Measurements from ENCODE around the gene PPP1R13B.
"Not testable (repeated sequence)": the region's sequence is repeated elsewhere in the genome, so short reads cannot be mapped to it uniquely, and the experiment has no call there.

Gene PPP1R13B

GRCh38 chr14:103847451-103848174 is at the start of gene PPP1R13B:
Gene PPP1R13B, minus strand, starts transcription at chr14:103847575. Its CDS starts 268 bp downstream, at chr14:103847307.
- no peaks in the 10 kb centered on the region for H3K27me3 Mint-ChIP-seq
- H3K36me3 Mint-ChIP-seq, result peaks cover 0 to 1% of the 10 kb centered on the region in 2 donors
- ATAC-seq (replicated peaks) (peak; percentile 94 to 95), DNase-seq (peak; percentile 86)
- peak within 1 kb of the TSS; percentile 81 to 82 for H3K4me3 Mint-ChIP-seq
- H3K27ac Mint-ChIP-seq, result peak within 1 kb of the TSS; percentile 56
- H3K9me3 Mint-ChIP-seq, result no peaks in the 10 kb centered on the region
- peaks cover 8 to 11% of the 10 kb centered on the region in 2 donors for H3K4me1 Mint-ChIP-seq

- no peak for ATAC-seq (replicated peaks)
- Mint-ChIP-seq H3K27ac (no peak overlapping the region), H3K36me3 (peaks cover 0 to 2% of the 10 kb centered on the region in 2 donors), H3K9me3 (peaks cover 4% of the 10 kb centered on the region in 2 donors), H3K4me3 (no peak overlapping the region), H3K27me3 (peaks cover 5% of the 10 kb centered on the region in 2 donors), H3K4me1 (peaks cover 0 to 2% of the 10 kb centered on the region in 2 donors)
- DNase-seq, result no peak
Observed at GRCh38 chr14:103896578-103896977, 49.2 kb upstream of the PPP1R13B start.

GRCh38 chr14:103894723-103895059 is 47.3 kb upstream of the PPP1R13B start:
- Mint-ChIP-seq H3K27ac (no peak overlapping the region), H3K27me3 (peaks cover 5% of the 10 kb centered on the region in 2 donors)
- no peak for ATAC-seq (replicated peaks)

GRCh38 chr14:103894034-103894722 is 46.8 kb upstream of the PPP1R13B start:
- H3K27ac Mint-ChIP-seq, result no peak overlapping the region
- DNase-seq (no peak), ATAC-seq (replicated peaks) (no peak)
- H3K4me3 Mint-ChIP-seq, result no peak overlapping the region
- H3K36me3 Mint-ChIP-seq, result no peaks in the 10 kb centered on the region
- H3K27me3 Mint-ChIP-seq, result peaks cover 5% of the 10 kb centered on the region in 2 donors
- H3K9me3 Mint-ChIP-seq, result peaks cover 4% of the 10 kb centered on the region in 2 donors
- H3K4me1 Mint-ChIP-seq, result peaks cover 0 to 2% of the 10 kb centered on the region in 2 donors

More at GRCh38 chr14:103894723-103895059, 47.3 kb upstream of the PPP1R13B start:
- Mint-ChIP-seq H3K4me3 (no peak overlapping the region), H3K4me1 (peaks cover 0 to 2% of the 10 kb centered on the region in 2 donors), H3K9me3 (peaks cover 4% of the 10 kb centered on the region in 2 donors), H3K36me3 (peaks cover 0 to under 1% of the 10 kb centered on the region in 2 donors)
- DNase-seq, result no peak

GRCh38 chr14:103892247-103892646 is 44.9 kb upstream of the PPP1R13B start:
- H3K4me1 Mint-ChIP-seq, result peaks cover 0 to 2% of the 10 kb centered on the region in 2 donors
- no peaks in the 10 kb centered on the region for H3K36me3 Mint-ChIP-seq
- DNase-seq (no peak), ATAC-seq (replicated peaks) (no peak)
- H3K4me3 Mint-ChIP-seq, result no peak overlapping the region
- no peak overlapping the region for H3K27ac Mint-ChIP-seq
- peaks cover 5% of the 10 kb centered on the region in 2 donors for H3K27me3 Mint-ChIP-seq
- H3K9me3 Mint-ChIP-seq, result peaks cover 4% of the 10 kb centered on the region in 2 donors

GRCh38 chr14:103891667-103892215 is 44.4 kb upstream of the PPP1R13B start:
- H3K27ac Mint-ChIP-seq, result no peak overlapping the region
- ATAC-seq (replicated peaks), result no peak
- H3K27me3 Mint-ChIP-seq, result peaks cover 5% of the 10 kb centered on the region in 2 donors
- no peaks in the 10 kb centered on the region for H3K36me3 Mint-ChIP-seq
- no peak overlapping the region for H3K4me3 Mint-ChIP-seq
- no peak for DNase-seq
- peaks cover 0 to 2% of the 10 kb centered on the region in 2 donors for H3K4me1 Mint-ChIP-seq
- H3K9me3 Mint-ChIP-seq, result peaks cover 4% of the 10 kb centered on the region in 2 donors

GRCh38 chr14:103890821-103891666 is 43.7 kb upstream of the PPP1R13B start:
- Mint-ChIP-seq H3K4me1 (peaks cover 0 to 2% of the 10 kb centered on the region in 2 donors), H3K9me3 (no peaks in the 10 kb centered on the region), H3K36me3 (no peaks in the 10 kb centered on the region), H3K27me3 (peaks cover 0 to 1% of the 10 kb centered on the region in 2 donors), H3K27ac (no peak overlapping the region), H3K4me3 (no peak overlapping the region)
- ATAC-seq (replicated peaks), result no peak
- DNase-seq, result no peak

GRCh38 chr14:103890052-103890371 is 42.6 kb upstream of the PPP1R13B start:
- no peak for DNase-seq
- Mint-ChIP-seq H3K27ac (no peak overlapping the region), H3K36me3 (no peaks in the 10 kb centered on the region), H3K4me1 (peaks cover 0 to 2% of the 10 kb centered on the region in 2 donors), H3K9me3 (no peaks in the 10 kb centered on the region), H3K27me3 (no peaks in the 10 kb centered on the region), H3K4me3 (no peak overlapping the region)
- no peak for ATAC-seq (replicated peaks)

- no peak for ATAC-seq (replicated peaks)
- no peak overlapping the region for H3K27ac Mint-ChIP-seq
Observed at GRCh38 chr14:103889313-103890051, 42.1 kb upstream of the PPP1R13B start.

GRCh38 chr14:103889002-103889312 is 41.6 kb upstream of the PPP1R13B start:
- H3K4me1 Mint-ChIP-seq; DNase-seq; ATAC-seq (replicated peaks); H3K36me3 Mint-ChIP-seq; H3K4me3 Mint-ChIP-seq; H3K27me3 Mint-ChIP-seq; H3K27ac Mint-ChIP-seq; H3K9me3 Mint-ChIP-seq: not testable (repeated sequence)

More at GRCh38 chr14:103889313-103890051, 42.1 kb upstream of the PPP1R13B start:
- H3K36me3 Mint-ChIP-seq, result no peaks in the 10 kb centered on the region
- no peak for DNase-seq
- H3K9me3 Mint-ChIP-seq, result no peaks in the 10 kb centered on the region
- no peaks in the 10 kb centered on the region for H3K27me3 Mint-ChIP-seq
- H3K4me3 Mint-ChIP-seq, result no peak overlapping the region
- peaks cover 0 to 2% of the 10 kb centered on the region in 2 donors for H3K4me1 Mint-ChIP-seq

GRCh38 chr14:103887557-103888115 is 40.3 kb upstream of the PPP1R13B start:
- Mint-ChIP-seq H3K27ac (no peak overlapping the region), H3K4me1 (no peaks in the 10 kb centered on the region), H3K36me3 (no peaks in the 10 kb centered on the region), H3K9me3 (no peaks in the 10 kb centered on the region), H3K4me3 (no peak overlapping the region), H3K27me3 (peaks cover 0 to 4% of the 10 kb centered on the region in 2 donors)
- ATAC-seq (replicated peaks), result no peak
- DNase-seq, result no peak

GRCh38 chr14:103887170-103887501 is 39.8 kb upstream of the PPP1R13B start:
- H3K27ac Mint-ChIP-seq, result no peak overlapping the region
- H3K36me3 Mint-ChIP-seq, result no peaks in the 10 kb centered on the region
- H3K27me3 Mint-ChIP-seq, result peaks cover 5 to 6% of the 10 kb centered on the region in 2 donors
- ATAC-seq (replicated peaks) (no peak), DNase-seq (no peak)
- H3K4me1 Mint-ChIP-seq, result no peaks in the 10 kb centered on the region
- H3K4me3 Mint-ChIP-seq, result no peak overlapping the region
- H3K9me3 Mint-ChIP-seq, result no peaks in the 10 kb centered on the region

GRCh38 chr14:103886304-103887169 is 39.2 kb upstream of the PPP1R13B start:
- DNase-seq (no peak), ATAC-seq (replicated peaks) (no peak)
- Mint-ChIP-seq H3K9me3 (no peaks in the 10 kb centered on the region), H3K4me3 (no peak overlapping the region), H3K27ac (no peak overlapping the region), H3K4me1 (no peaks in the 10 kb centered on the region), H3K27me3 (peaks cover 6 to 11% of the 10 kb centered on the region in 2 donors), H3K36me3 (no peaks in the 10 kb centered on the region)

Data from stimulated activated naive B cell treated with anti-CD40 and anti-IgM and Interleukin-4, amounts not matched to agents 10 μg/mL and 1 μg/mL and 100 μg/mL, for 72 hours (primary cell).